Measurements from ENCODE around the gene RBM19. TPM values are rescaled to one million over a fixed set of nuclear protein-coding genes. Genes with fewer than 3 reads are reported as not detected.

Gene RBM19
- total and polyA plus RNA-seq, 2 of the 4 experiments (the other 2 are of a cell fraction): 18.7 to 19.2 TPM

DNA sequence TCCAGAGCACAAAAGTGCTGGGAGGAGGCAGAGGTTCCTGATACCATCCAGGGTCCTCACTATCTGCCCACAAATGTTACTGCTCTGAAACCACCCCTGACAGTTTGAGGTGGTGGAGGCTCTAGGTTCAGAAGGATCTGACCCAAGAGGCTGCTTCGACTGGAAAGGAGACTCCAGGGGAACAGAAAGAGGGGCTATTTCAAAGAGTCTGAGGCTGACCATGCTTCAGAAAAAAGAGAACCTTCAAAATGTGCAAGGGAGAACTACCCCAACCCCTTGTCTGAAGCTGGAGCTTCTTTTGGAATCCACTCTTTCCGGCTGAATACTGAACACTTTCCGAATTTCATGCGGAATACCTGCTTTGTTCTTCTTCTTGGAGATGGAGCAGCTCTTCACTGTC lies 41.8 kb downstream of the RBM19 start:
- H2AK5ac ChIP-seq (ENCODE audit: low read depth, low read length): no peak overlapping the region
- no peak overlapping the region for H4K5ac ChIP-seq (ENCODE audit: low read depth, low read length)
- H2AK9ac ChIP-seq (replicated peaks; ENCODE audit: low read depth, low read length, poor library complexity): no peak overlapping the region
- H4K91ac ChIP-seq (ENCODE audit: insufficient read depth, low read depth, low read length): no peak overlapping the region
- no peak overlapping the region for H2BK120ac ChIP-seq (ENCODE audit: low read depth, low read length)
- no peak overlapping the region for H2BK5ac ChIP-seq (ENCODE audit: low read depth, low read length, poor library complexity, severe bottlenecking)
- no peak overlapping the region for H3K14ac ChIP-seq (replicated peaks; ENCODE audit: low read depth, low read length)
- H3K4me1 ChIP-seq (ENCODE audit: control insufficient read depth, insufficient read depth, low read length): no peaks in the 10 kb centered on the region
- no peak overlapping the region for H3K4me2 ChIP-seq (ENCODE audit: low read depth, low read length)
- H4K20me1 ChIP-seq (ENCODE audit: insufficient read depth, low read length): no peaks in the 10 kb centered on the region
- peaks cover 4% of the 10 kb centered on the region; the same call in 1 of the 2 replicates for H3K9me1 ChIP-seq (ENCODE audit: insufficient read depth, low read length)
- no peak overlapping the region for H3K27ac ChIP-seq (ENCODE audit: insufficient read depth, low read length)
- no peak overlapping the region for H2AFZ ChIP-seq (replicated peaks; ENCODE audit: low read length, poor library complexity)
- H3K27me3 ChIP-seq (ENCODE audit: control insufficient read depth, insufficient read depth, low read length): no peaks in the 10 kb centered on the region
- no peak overlapping the region for H4K8ac ChIP-seq (ENCODE audit: low read depth in 2 of 2, low read length in 2 of 2)
- in situ Hi-C loops (cut with MboI; ENCODE audit: low sequenced_read_pairs): no loop called here
- BruUV-seq (replicated peaks): no TSS peak
- WGBS, 2 experiments (ENCODE audit: extremely low coverage in 2 of 2, insufficient read length in 1 of 2): 73% methylated on average over 3 of the region's 4 CpGs; no CpG with 5 or more reads in 1 of the 2 experiments
- H3K4me3 ChIP-seq (ENCODE audit: insufficient read depth, low read depth, low read length): no peak overlapping the region
- no peak for DNase-seq
- H3K23ac ChIP-seq (ENCODE audit: low read depth, low read length): no peak overlapping the region
- POLR2A ChIA-PET (ENCODE audit: unreplicated experiment): no interaction called here
- peaks cover 21% of the 10 kb centered on the region for H3K36me3 ChIP-seq (ENCODE audit: control insufficient read depth, insufficient read depth, low read length)
- H3K9ac ChIP-seq (ENCODE audit: low read depth, low read length): no peak overlapping the region
- no peak overlapping the region for H2BK20ac ChIP-seq (ENCODE audit: low read depth, low read length)
- intact Hi-C loops (cut with micrococcal nuclease): no loop called here
- H2BK15ac ChIP-seq (ENCODE audit: low read depth, low read length): no peak overlapping the region
- H3K56ac ChIP-seq (ENCODE audit: extremely low read depth, insufficient read depth, low read length): no peak overlapping the region
- H3K4ac ChIP-seq (ENCODE audit: low read depth, low read length): no peak overlapping the region
- CTCF ChIA-PET: interaction anchor here (1.0 kb wide), 1 partner anchor 17 kb away, joined by 3 read pairs; no protein-coding TSS in a partner anchor
- no peak overlapping the region for H3K18ac ChIP-seq (ENCODE audit: low read depth, low read length)
- H3K79me1 ChIP-seq (ENCODE audit: low read depth in 1 of 2, low read length in 2 of 2): no peaks in the 10 kb centered on the region; a peak in 1 of 4 replicates
- no peak for TF ChIP-seq CHD1 (IDR thresholded peaks at IDR 0.05; ENCODE audit: low read depth, low read length)
- no peak for TF ChIP-seq RFX5 (IDR thresholded peaks at IDR 0.05; ENCODE audit: low read depth, low read length)
- TF ChIP-seq CEBPB (IDR thresholded peaks at IDR 0.05; ENCODE audit: low read depth, low read length): no peak
- TF ChIP-seq, protein P1, sequence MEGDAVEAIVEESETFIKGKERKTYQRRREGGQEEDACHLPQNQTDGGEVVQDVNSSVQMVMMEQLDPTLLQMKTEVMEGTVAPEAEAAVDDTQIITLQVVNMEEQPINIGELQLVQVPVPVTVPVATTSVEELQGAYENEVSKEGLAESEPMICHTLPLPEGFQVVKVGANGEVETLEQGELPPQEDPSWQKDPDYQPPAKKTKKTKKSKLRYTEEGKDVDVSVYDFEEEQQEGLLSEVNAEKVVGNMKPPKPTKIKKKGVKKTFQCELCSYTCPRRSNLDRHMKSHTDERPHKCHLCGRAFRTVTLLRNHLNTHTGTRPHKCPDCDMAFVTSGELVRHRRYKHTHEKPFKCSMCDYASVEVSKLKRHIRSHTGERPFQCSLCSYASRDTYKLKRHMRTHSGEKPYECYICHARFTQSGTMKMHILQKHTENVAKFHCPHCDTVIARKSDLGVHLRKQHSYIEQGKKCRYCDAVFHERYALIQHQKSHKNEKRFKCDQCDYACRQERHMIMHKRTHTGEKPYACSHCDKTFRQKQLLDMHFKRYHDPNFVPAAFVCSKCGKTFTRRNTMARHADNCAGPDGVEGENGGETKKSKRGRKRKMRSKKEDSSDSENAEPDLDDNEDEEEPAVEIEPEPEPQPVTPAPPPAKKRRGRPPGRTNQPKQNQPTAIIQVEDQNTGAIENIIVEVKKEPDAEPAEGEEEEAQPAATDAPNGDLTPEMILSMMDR (conservative IDR thresholded peaks at IDR 0.05; ENCODE audit: low read depth, low read length): no peak
- TF ChIP-seq, protein P2, sequence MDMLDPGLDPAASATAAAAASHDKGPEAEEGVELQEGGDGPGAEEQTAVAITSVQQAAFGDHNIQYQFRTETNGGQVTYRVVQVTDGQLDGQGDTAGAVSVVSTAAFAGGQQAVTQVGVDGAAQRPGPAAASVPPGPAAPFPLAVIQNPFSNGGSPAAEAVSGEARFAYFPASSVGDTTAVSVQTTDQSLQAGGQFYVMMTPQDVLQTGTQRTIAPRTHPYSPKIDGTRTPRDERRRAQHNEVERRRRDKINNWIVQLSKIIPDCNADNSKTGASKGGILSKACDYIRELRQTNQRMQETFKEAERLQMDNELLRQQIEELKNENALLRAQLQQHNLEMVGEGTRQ (IDR thresholded peaks at IDR 0.05; ENCODE audit: low read depth, low read length): no peak
- TF ChIP-seq SMC3 (IDR thresholded peaks at IDR 0.05; ENCODE audit: low read depth, low read length): no peak
- no peak for TF ChIP-seq NFE2L2 (IDR thresholded peaks at IDR 0.05; ENCODE audit: low read depth, low read length)
- no peak for TF ChIP-seq MAZ (IDR thresholded peaks at IDR 0.05; ENCODE audit: borderline replicate concordance, low read depth, low read length)
- TF ChIP-seq, protein P3, sequence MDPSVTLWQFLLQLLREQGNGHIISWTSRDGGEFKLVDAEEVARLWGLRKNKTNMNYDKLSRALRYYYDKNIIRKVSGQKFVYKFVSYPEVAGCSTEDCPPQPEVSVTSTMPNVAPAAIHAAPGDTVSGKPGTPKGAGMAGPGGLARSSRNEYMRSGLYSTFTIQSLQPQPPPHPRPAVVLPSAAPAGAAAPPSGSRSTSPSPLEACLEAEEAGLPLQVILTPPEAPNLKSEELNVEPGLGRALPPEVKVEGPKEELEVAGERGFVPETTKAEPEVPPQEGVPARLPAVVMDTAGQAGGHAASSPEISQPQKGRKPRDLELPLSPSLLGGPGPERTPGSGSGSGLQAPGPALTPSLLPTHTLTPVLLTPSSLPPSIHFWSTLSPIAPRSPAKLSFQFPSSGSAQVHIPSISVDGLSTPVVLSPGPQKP (IDR thresholded peaks at IDR 0.05; ENCODE audit: borderline replicate concordance, low read depth, low read length): no peak
- TF ChIP-seq RAD21 (IDR thresholded peaks at IDR 0.05; ENCODE audit: low read length): no peak
- TF ChIP-seq FOS (IDR thresholded peaks at IDR 0.05; ENCODE audit: low read depth, low read length): no peak
- TF ChIP-seq RCOR1 (IDR thresholded peaks at IDR 0.05; ENCODE audit: insufficient replicate concordance, low read length): no peak
- TF ChIP-seq BHLHE40 (IDR thresholded peaks at IDR 0.05; ENCODE audit: low read depth, low read length): no peak
- TF ChIP-seq MXI1 (IDR thresholded peaks at IDR 0.05; ENCODE audit: borderline replicate concordance, low read depth, low read length): no peak
- no peak for TF ChIP-seq POLR2A (IDR thresholded peaks at IDR 0.05; ENCODE audit: low read depth, low read length)
- no peak for TF ChIP-seq MAFK (IDR thresholded peaks at IDR 0.05; ENCODE audit: low read depth, low read length)
- dilution Hi-C loops (cut with HindIII; ENCODE audit: low sequenced_read_pairs, unreplicated experiment): no loop called here
- no peak for ATAC-seq (ENCODE audit: low read depth)
- no peaks in the 10 kb centered on the region for H3K9me3 ChIP-seq (ENCODE audit: control insufficient read depth, insufficient read depth, low read length)
